ENCODE results near the gene MTR.

DNA sequence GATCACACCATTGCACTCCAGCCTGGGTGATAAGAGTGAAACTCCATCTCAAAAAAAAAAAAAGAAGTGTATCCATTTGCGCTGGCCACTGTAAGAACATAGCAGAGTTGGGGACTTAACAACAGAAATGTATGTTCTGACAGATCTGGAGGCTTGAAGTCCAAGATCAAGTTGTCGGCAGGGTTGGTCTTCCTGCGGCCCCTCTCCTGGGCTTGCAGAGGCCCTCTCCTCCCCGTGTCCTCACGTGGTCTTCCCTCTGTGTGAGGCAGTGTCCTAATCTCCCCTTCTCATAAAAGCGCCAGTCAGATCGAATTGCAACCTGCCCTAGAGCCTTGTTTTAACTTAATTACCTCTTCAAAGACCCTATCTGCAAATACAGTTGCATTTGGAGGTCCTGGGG is 156.6 kb downstream of the MTR start:
- TF ChIP-seq PHF8 (IDR thresholded peaks at IDR 0.05; ENCODE audit: borderline replicate concordance, low read length) (no peak), YY1 (IDR thresholded peaks at IDR 0.05; ENCODE audit: borderline replicate concordance in 1 of 3, control insufficient read depth in 1 of 3, extremely low read depth in 1 of 3, insufficient read depth in 3 of 3, insufficient read length in 1 of 3, insufficient replicate concordance in 2 of 3, low read depth in 1 of 3, low read length in 2 of 3) (no peak), ELF4 (CRISPR knock-in tag; IDR thresholded peaks at IDR 0.05) (no peak), RFX5 (IDR thresholded peaks at IDR 0.05; ENCODE audit: low read depth, low read length) (no peak), EZH2 (IDR thresholded peaks at IDR 0.05; ENCODE audit: borderline replicate concordance, low read depth, low read length) (no peak), SIN3A (IDR thresholded peaks at IDR 0.05; ENCODE audit: borderline replicate concordance in 2 of 2, control insufficient read depth in 1 of 2, low read depth in 2 of 2, low read length in 2 of 2) (no peak), POLR2A (conservative IDR thresholded peaks at IDR 0.05) (no peak), ZNF133 (CRISPR knock-in tag; IDR thresholded peaks at IDR 0.05) (no peak), ZNF77 (CRISPR knock-in tag; IDR thresholded peaks at IDR 0.05) (no peak)
- TF ChIP-seq, protein P1, sequence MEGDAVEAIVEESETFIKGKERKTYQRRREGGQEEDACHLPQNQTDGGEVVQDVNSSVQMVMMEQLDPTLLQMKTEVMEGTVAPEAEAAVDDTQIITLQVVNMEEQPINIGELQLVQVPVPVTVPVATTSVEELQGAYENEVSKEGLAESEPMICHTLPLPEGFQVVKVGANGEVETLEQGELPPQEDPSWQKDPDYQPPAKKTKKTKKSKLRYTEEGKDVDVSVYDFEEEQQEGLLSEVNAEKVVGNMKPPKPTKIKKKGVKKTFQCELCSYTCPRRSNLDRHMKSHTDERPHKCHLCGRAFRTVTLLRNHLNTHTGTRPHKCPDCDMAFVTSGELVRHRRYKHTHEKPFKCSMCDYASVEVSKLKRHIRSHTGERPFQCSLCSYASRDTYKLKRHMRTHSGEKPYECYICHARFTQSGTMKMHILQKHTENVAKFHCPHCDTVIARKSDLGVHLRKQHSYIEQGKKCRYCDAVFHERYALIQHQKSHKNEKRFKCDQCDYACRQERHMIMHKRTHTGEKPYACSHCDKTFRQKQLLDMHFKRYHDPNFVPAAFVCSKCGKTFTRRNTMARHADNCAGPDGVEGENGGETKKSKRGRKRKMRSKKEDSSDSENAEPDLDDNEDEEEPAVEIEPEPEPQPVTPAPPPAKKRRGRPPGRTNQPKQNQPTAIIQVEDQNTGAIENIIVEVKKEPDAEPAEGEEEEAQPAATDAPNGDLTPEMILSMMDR (IDR thresholded peaks at IDR 0.05 in 2 of 3, conservative IDR thresholded peaks at IDR 0.05 in 1 of 3; ENCODE audit: insufficient read depth in 2 of 3, low read depth in 1 of 3, low read length in 3 of 3): no peak
- TF ChIP-seq, protein P2, sequence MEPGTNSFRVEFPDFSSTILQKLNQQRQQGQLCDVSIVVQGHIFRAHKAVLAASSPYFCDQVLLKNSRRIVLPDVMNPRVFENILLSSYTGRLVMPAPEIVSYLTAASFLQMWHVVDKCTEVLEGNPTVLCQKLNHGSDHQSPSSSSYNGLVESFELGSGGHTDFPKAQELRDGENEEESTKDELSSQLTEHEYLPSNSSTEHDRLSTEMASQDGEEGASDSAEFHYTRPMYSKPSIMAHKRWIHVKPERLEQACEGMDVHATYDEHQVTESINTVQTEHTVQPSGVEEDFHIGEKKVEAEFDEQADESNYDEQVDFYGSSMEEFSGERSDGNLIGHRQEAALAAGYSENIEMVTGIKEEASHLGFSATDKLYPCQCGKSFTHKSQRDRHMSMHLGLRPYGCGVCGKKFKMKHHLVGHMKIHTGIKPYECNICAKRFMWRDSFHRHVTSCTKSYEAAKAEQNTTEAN (CRISPR knock-in tag; IDR thresholded peaks at IDR 0.05): no peak
- TF ChIP-seq, protein P3, sequence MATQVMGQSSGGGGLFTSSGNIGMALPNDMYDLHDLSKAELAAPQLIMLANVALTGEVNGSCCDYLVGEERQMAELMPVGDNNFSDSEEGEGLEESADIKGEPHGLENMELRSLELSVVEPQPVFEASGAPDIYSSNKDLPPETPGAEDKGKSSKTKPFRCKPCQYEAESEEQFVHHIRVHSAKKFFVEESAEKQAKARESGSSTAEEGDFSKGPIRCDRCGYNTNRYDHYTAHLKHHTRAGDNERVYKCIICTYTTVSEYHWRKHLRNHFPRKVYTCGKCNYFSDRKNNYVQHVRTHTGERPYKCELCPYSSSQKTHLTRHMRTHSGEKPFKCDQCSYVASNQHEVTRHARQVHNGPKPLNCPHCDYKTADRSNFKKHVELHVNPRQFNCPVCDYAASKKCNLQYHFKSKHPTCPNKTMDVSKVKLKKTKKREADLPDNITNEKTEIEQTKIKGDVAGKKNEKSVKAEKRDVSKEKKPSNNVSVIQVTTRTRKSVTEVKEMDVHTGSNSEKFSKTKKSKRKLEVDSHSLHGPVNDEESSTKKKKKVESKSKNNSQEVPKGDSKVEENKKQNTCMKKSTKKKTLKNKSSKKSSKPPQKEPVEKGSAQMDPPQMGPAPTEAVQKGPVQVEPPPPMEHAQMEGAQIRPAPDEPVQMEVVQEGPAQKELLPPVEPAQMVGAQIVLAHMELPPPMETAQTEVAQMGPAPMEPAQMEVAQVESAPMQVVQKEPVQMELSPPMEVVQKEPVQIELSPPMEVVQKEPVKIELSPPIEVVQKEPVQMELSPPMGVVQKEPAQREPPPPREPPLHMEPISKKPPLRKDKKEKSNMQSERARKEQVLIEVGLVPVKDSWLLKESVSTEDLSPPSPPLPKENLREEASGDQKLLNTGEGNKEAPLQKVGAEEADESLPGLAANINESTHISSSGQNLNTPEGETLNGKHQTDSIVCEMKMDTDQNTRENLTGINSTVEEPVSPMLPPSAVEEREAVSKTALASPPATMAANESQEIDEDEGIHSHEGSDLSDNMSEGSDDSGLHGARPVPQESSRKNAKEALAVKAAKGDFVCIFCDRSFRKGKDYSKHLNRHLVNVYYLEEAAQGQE (IDR thresholded peaks at IDR 0.05; ENCODE audit: borderline replicate concordance): no peak
- TF ChIP-seq, protein P3 (CRISPR knock-in tag; IDR thresholded peaks at IDR 0.05; ENCODE audit: low read depth): no peak

Data from K562 (cell line).